ENCODE measurements around the gene ZNF804A. TPM values are rescaled to one million over a fixed set of nuclear protein-coding genes. Genes with fewer than 3 reads are reported as not detected.

ZNF804A gene
- total RNA-seq = 0.27 TPM in 1 of 2 replicates, not detected in the other

GRCh38 chr2:184598316-184599053 is at the start of gene ZNF804A:
Gene ZNF804A (plus strand): TSS chr2:184598529. CDS start chr2:184598960, 431 bp downstream.

Measured in endothelial cell of coronary artery (primary cell).